ENCODE data around the gene PLCXD3. TPM values are rescaled to one million over a fixed set of nuclear protein-coding genes. Genes with fewer than 3 reads are reported as not detected.

Gene PLCXD3
- total RNA-seq, 1 donor from 2014 or later: not detected

DNA sequence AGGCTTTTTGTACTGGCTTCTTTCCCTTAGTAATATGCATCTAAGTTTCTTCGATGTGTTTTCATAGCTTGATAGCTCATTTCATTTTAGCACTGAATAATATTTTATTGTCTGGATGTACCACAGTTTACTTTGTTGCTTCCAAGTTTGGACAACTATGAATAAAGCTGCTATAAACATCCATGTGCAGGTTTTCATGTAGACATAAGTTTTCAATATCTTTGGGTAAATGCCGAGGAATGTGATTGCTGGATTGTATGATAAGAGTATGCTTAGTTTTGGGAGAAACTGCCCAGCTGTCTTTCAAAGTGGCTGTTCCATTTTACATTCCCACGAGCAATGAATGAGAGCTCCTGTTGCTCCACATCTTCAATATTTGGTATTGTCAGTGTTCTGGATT lies 84.7 kb downstream of the PLCXD3 start:
- intact Hi-C loops (cut with micrococcal nuclease): no loop called here
- H3K36me3 Mint-ChIP-seq (ENCODE audit: low read depth): no peaks in the 10 kb centered on the region
- ChIA-PET CTCF (no interaction called here), POLR2A (no interaction called here)
- H3K4me3 Mint-ChIP-seq: no peak overlapping the region
- peaks cover 2% of the 10 kb centered on the region for H3K27me3 Mint-ChIP-seq
- H3K4me1 Mint-ChIP-seq: no peaks in the 10 kb centered on the region
- TF ChIP-seq, protein P1, sequence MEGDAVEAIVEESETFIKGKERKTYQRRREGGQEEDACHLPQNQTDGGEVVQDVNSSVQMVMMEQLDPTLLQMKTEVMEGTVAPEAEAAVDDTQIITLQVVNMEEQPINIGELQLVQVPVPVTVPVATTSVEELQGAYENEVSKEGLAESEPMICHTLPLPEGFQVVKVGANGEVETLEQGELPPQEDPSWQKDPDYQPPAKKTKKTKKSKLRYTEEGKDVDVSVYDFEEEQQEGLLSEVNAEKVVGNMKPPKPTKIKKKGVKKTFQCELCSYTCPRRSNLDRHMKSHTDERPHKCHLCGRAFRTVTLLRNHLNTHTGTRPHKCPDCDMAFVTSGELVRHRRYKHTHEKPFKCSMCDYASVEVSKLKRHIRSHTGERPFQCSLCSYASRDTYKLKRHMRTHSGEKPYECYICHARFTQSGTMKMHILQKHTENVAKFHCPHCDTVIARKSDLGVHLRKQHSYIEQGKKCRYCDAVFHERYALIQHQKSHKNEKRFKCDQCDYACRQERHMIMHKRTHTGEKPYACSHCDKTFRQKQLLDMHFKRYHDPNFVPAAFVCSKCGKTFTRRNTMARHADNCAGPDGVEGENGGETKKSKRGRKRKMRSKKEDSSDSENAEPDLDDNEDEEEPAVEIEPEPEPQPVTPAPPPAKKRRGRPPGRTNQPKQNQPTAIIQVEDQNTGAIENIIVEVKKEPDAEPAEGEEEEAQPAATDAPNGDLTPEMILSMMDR (IDR thresholded peaks at IDR 0.05): no peak
- no peaks in the 10 kb centered on the region for H3K9me3 Mint-ChIP-seq
- H3K27ac Mint-ChIP-seq: no peak overlapping the region
- ATAC-seq (ENCODE audit: low read depth) (no peak), DNase-seq (no peak)

GRCh38 chr5:41420492-41421067 lies 89.8 kb downstream of the PLCXD3 start:
- Mint-ChIP-seq H3K4me3 (no peak overlapping the region), H3K27me3 (no peaks in the 10 kb centered on the region), H3K9me3 (no peaks in the 10 kb centered on the region), H3K27ac (no peak overlapping the region), H3K36me3 (ENCODE audit: low read depth) (no peaks in the 10 kb centered on the region), H3K4me1 (no peaks in the 10 kb centered on the region)
- ATAC-seq (ENCODE audit: low read depth) (no peak), DNase-seq (no peak)
- TF ChIP-seq, protein P1 (IDR thresholded peaks at IDR 0.05): no peak
- intact Hi-C loops (cut with micrococcal nuclease): no loop called here
- POLR2A ChIA-PET: no interaction called here
- CTCF ChIA-PET: no interaction called here

- Mint-ChIP-seq H3K27ac (no peak overlapping the region), H3K27me3 (no peaks in the 10 kb centered on the region), H3K9me3 (no peaks in the 10 kb centered on the region), H3K4me1 (no peaks in the 10 kb centered on the region), H3K36me3 (ENCODE audit: low read depth) (no peaks in the 10 kb centered on the region), H3K4me3 (no peak overlapping the region)
- ChIA-PET POLR2A (no interaction called here), CTCF (no interaction called here)
- no peak for ATAC-seq (ENCODE audit: low read depth)
- intact Hi-C loops (cut with micrococcal nuclease): no loop called here
- DNase-seq: no peak
- TF ChIP-seq, protein P1 (IDR thresholded peaks at IDR 0.05): no peak
These were observed 92.0 kb downstream of the PLCXD3 start for GRCh38 chr5:41418220-41419031.

DNA sequence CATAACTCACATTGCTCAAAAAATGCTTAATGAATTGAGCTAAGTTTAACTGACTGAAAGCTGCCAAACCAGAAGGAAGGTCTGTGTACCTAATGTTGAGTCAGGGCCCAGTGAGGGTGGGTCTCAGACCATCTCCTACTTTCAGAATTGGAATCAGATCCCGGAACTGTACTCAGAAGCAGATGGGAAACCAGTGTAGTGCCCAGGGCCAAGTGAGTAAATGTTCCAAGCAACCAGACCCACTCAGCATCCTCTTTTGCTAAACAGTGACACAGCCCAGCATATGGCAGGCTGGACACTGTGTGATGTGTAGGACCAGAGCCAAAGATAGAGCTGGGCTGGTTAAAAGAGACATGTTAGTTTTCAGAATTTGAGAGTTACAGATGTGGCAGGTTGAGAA lies 94.1 kb downstream of the PLCXD3 start:
- POLR2A ChIA-PET: no interaction called here
- no peak for DNase-seq
- Mint-ChIP-seq H3K27me3 (no peaks in the 10 kb centered on the region), H3K36me3 (ENCODE audit: low read depth) (no peaks in the 10 kb centered on the region), H3K4me3 (no peak overlapping the region), H3K4me1 (no peaks in the 10 kb centered on the region), H3K27ac (no peak overlapping the region), H3K9me3 (no peaks in the 10 kb centered on the region)
- CTCF ChIA-PET: no interaction called here
- ATAC-seq (ENCODE audit: low read depth): no peak
- TF ChIP-seq, protein P1 (IDR thresholded peaks at IDR 0.05): no peak
- intact Hi-C loops (cut with micrococcal nuclease): no loop called here

- Mint-ChIP-seq H3K4me3 (no peak overlapping the region), H3K27me3 (no peaks in the 10 kb centered on the region), H3K4me1 (no peaks in the 10 kb centered on the region), H3K9me3 (no peaks in the 10 kb centered on the region), H3K27ac (no peak overlapping the region), H3K36me3 (ENCODE audit: low read depth) (no peaks in the 10 kb centered on the region)
- no peak for ATAC-seq (ENCODE audit: low read depth)
- ChIA-PET POLR2A (no interaction called here), CTCF (no interaction called here)
- TF ChIP-seq, protein P1 (IDR thresholded peaks at IDR 0.05): no peak
- intact Hi-C loops (cut with micrococcal nuclease): no loop called here
- DNase-seq: no peak
These were observed 95.2 kb downstream of the PLCXD3 start for GRCh38 chr5:41415242-41415641.

Data from activated B cell treated with CpG ODN at 0.5 μM for 24 hours (primary cell).